ENCODE data around the gene LRRC37A.

DNA sequence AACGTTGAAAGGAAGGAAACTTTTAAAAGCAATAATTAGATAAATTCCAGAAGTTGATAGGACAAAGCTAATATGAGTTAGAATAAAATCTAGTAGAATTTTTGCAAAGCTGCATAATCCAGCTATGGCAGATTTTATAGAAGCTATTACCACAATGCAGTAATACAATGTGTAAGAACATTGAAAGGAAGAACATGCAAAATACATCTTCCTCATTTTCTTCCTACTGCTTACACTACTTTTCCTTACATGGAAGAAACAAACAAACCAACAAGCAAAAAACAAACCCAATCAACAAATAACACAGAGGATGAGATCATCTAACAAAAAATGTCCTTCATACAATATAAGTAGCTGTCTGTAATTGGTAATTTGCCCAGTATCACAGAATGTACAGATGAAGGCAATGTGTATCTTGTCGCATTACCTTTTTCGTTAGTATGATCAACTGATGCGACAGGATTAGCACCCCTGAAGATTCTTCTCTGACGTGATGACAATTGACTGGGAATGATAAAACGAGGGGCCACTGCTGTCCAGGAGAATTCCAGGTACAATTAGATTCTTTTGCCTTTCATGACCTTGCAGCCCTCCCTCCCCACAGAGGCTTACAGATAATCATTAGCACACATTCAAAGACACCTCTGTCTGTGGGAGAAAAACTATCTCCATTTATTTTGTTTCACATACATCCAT lies 21.2 kb upstream of the LRRC37A start:
- TF ChIP-seq, protein P1, sequence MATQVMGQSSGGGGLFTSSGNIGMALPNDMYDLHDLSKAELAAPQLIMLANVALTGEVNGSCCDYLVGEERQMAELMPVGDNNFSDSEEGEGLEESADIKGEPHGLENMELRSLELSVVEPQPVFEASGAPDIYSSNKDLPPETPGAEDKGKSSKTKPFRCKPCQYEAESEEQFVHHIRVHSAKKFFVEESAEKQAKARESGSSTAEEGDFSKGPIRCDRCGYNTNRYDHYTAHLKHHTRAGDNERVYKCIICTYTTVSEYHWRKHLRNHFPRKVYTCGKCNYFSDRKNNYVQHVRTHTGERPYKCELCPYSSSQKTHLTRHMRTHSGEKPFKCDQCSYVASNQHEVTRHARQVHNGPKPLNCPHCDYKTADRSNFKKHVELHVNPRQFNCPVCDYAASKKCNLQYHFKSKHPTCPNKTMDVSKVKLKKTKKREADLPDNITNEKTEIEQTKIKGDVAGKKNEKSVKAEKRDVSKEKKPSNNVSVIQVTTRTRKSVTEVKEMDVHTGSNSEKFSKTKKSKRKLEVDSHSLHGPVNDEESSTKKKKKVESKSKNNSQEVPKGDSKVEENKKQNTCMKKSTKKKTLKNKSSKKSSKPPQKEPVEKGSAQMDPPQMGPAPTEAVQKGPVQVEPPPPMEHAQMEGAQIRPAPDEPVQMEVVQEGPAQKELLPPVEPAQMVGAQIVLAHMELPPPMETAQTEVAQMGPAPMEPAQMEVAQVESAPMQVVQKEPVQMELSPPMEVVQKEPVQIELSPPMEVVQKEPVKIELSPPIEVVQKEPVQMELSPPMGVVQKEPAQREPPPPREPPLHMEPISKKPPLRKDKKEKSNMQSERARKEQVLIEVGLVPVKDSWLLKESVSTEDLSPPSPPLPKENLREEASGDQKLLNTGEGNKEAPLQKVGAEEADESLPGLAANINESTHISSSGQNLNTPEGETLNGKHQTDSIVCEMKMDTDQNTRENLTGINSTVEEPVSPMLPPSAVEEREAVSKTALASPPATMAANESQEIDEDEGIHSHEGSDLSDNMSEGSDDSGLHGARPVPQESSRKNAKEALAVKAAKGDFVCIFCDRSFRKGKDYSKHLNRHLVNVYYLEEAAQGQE (IDR thresholded peaks at IDR 0.05; ENCODE audit: insufficient read depth in 1 of 2, low read depth in 2 of 2, low read length in 2 of 2) = no peak
- TF ChIP-seq TAF1 (IDR thresholded peaks at IDR 0.05; ENCODE audit: borderline replicate concordance, insufficient read depth, low read length) (no peak), POLR2AphosphoS5 (IDR thresholded peaks at IDR 0.05; ENCODE audit: low read depth, low read length) (no peak)
